Spleen (tissue), 11 donors: ENCODE data around the gene LMOD1. TPM values are rescaled to one million over a fixed set of nuclear protein-coding genes. Genes with fewer than 3 reads are reported as not detected.

Source experiments
- DNase-seq: peaks from one replicate; pipeline ENCODE4 v3.0.0-alpha.2; 2020
- H3K27ac ChIP-seq, 8 donors: fragments of 200-600 bp; sonication (generic) in 7 of 8; 1 replicate in 4 of 8; 2 replicates in 4 of 8; pipeline versions ENCODE4 v1.5.0 to v1.8.0; 2016 to 2021; ENCODE audit warnings: inconsistent platforms in 4 of 8, mild to moderate bottlenecking in 4 of 8, moderate library complexity in 1 of 8
- H3K27me3 ChIP-seq, 7 donors: fragments of 200-600 bp; sonication (generic) in 6 of 7; replicated peaks in 1 of 7; 1 replicate in 4 of 7; 2 replicates in 3 of 7; pipeline versions ENCODE4 v1.5.0 to v1.8.0; 2016 to 2021; ENCODE audit warnings: inconsistent platforms in 3 of 7, mild to moderate bottlenecking in 1 of 7
- H3K36me3 ChIP-seq, 6 donors: fragments of 200-600 bp; sonication (generic) in 5 of 6; 1 replicate in 4 of 6; 2 replicates in 2 of 6; pipeline versions ENCODE4 v1.5.0 to v1.8.0; 2016 to 2021; ENCODE audit warnings: inconsistent platforms in 2 of 6
- H3K4me1 ChIP-seq, 6 donors: fragments of 200-600 bp; sonication (generic) in 5 of 6; 1 replicate in 3 of 6; 2 replicates in 3 of 6; pipeline versions ENCODE4 v1.5.0 to v1.8.0; 2016 to 2021; ENCODE audit warnings: inconsistent platforms in 3 of 6
- H3K4me3 ChIP-seq, 8 donors: fragments of 200-600 bp; sonication (generic) in 7 of 8; 1 replicate in 4 of 8; 2 replicates in 4 of 8; pipeline versions ENCODE4 v1.5.0 to v1.8.0; 2016 to 2021; ENCODE audit warnings: inconsistent platforms in 4 of 8, mild to moderate bottlenecking in 4 of 8, moderate library complexity in 2 of 8
- H3K9me3 ChIP-seq, 8 donors: fragments of 200-600 bp; sonication (generic) in 7 of 8; 1 replicate in 4 of 8; 2 replicates in 4 of 8; pipeline versions ENCODE4 v1.5.0 to v1.8.0; 2016 to 2021; ENCODE audit warnings: inconsistent platforms in 4 of 8
- POLR2A ChIP-seq, 3 donors: fragments of 450-650 bp; IDR thresholded peaks; one replicate each; pipeline ENCODE4 v1.5.1; 2017; ENCODE audit warnings: antibody characterized with exemption in 3 of 3, mild to moderate bottlenecking in 1 of 3
- POLR2AphosphoS5 ChIP-seq, 3 donors: sonication (generic); formaldehyde crosslinking; IDR thresholded peaks; one replicate each; pipeline ENCODE4 v1.5.1; 2017; ENCODE audit warnings: antibody characterized with exemption in 3 of 3
- WGBS, 5 donors: extraction: QIAGEN DNeasy Blood & Tissue Kit in 3 of 5; methylation state at CpG; one replicate each; pipeline versions ENCODE4 v1.1.5 to v1.1.7; 2013 to 2018; 5-methylcytosine and 5-hydroxymethylcytosine counted together
- intact Hi-C: fragments of 100-400 bp; cut with DNase I; formaldehyde crosslinking; loops from one replicate; pipeline ENCODE4 v1.15.0; 2023; ENCODE audit warnings: low total_unique reads
- polyA plus RNA-seq, 3 donors: library from polyadenylated mRNA; stranded (reverse); fragments of 200-250 nt; gene quantifications; one replicate each; pipeline ENCODE4 v1.2.1, GENCODE V29; 2013
- total RNA-seq, 7 donors: library from RNA; depleted of rRNA in 3 of 7; stranded (reverse); fragments of >200 nt in 3 of 7; fragmentation: NEBNext Ultra II Directional in 4 of 7; extraction: Animal tissue kit (Norgen Biotek cat#: 25700) in 4 of 7; gene quantifications; one replicate each; pipeline versions ENCODE4 v1.1.0 to v1.2.1, GENCODE V29; 2016 to 2021
- TF ChIP-seq, protein P1 (sequence below), 11 experiments: fragments of 200-600 bp in 7 of 11; fragments of 450-650 bp in 4 of 11; sonication (generic) in 4 of 11; IDR thresholded peaks in 8 of 11; conservative IDR thresholded peaks in 3 of 11; 1 replicate in 7 of 11; 2 replicates in 4 of 11; pipeline versions ENCODE4 v1.4.0 to v1.8.0; 2016 to 2021; ENCODE audit warnings: antibody characterized with exemption in 11 of 11, inconsistent platforms in 4 of 11, mild to moderate bottlenecking in 1 of 11
- donor health status: healthy with polysubstance abuse.
- donor health status: DM: no; HTN: no; CAD: no; lungs with moderate emphysema.
- donor health status: DM: no; HTN: no; CAD: no.
- donor health status: Bipolar disorder and iron deficiency.
- donor health status: healthy.
- donor health status: DM: no; HTN: no; CAD: no.
- donor health status: DM: yes; HTN: yes; CAD: no.

The LMOD1 gene
- total and polyA plus RNA-seq, 10 donors: 4.2 to 21.0 (median 11.2) TPM

DNA sequence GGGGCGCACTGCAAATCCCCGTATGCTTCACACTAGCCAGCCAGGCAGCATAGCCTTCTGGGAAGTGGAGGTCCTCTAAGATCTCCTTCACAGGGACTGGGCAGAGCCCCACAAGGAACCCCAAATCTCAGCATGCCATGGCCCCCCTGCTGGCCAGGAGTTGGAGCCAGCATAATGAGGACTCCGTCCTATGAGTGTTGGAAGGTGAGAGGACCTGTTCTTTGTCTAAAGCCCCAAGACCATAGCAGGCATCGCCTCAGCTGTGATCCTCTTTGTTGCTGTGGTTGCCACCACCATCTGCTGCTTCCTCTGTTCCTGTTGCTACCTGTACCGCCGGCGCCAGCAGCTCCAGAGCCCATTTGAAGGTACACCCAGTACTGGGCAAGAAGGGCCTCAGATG lies 56.1 kb downstream of the LMOD1 start:
- H3K4me1 ChIP-seq: peaks cover 5 to 27% (median 18%) of the 10 kb centered on the region in 6 donors
- peaks cover 0 to 57% (median 18%) of the 10 kb centered on the region in 7 donors for H3K27me3 ChIP-seq
- DNase-seq: peak; percentile 32
- no peak for TF ChIP-seq POLR2AphosphoS5 (IDR thresholded peaks at IDR 0.05)
- TF ChIP-seq POLR2A (IDR thresholded peaks at IDR 0.05): no peak
- TF ChIP-seq, protein P1, sequence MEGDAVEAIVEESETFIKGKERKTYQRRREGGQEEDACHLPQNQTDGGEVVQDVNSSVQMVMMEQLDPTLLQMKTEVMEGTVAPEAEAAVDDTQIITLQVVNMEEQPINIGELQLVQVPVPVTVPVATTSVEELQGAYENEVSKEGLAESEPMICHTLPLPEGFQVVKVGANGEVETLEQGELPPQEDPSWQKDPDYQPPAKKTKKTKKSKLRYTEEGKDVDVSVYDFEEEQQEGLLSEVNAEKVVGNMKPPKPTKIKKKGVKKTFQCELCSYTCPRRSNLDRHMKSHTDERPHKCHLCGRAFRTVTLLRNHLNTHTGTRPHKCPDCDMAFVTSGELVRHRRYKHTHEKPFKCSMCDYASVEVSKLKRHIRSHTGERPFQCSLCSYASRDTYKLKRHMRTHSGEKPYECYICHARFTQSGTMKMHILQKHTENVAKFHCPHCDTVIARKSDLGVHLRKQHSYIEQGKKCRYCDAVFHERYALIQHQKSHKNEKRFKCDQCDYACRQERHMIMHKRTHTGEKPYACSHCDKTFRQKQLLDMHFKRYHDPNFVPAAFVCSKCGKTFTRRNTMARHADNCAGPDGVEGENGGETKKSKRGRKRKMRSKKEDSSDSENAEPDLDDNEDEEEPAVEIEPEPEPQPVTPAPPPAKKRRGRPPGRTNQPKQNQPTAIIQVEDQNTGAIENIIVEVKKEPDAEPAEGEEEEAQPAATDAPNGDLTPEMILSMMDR (IDR thresholded peaks at IDR 0.05 in 8 of 11, conservative IDR thresholded peaks at IDR 0.05 in 3 of 11): no peak
- no peak overlapping the region for H3K4me3 ChIP-seq
- H3K27ac ChIP-seq: no peak overlapping the region
- H3K9me3 ChIP-seq: no peaks in the 10 kb centered on the region
- no peaks in the 10 kb centered on the region for H3K36me3 ChIP-seq
- WGBS, 5 donors: 80 to 87% (median 86%) methylated on average over 3 to 7 of the region's 7 CpGs
- intact Hi-C loops: no loop called here

DNA sequence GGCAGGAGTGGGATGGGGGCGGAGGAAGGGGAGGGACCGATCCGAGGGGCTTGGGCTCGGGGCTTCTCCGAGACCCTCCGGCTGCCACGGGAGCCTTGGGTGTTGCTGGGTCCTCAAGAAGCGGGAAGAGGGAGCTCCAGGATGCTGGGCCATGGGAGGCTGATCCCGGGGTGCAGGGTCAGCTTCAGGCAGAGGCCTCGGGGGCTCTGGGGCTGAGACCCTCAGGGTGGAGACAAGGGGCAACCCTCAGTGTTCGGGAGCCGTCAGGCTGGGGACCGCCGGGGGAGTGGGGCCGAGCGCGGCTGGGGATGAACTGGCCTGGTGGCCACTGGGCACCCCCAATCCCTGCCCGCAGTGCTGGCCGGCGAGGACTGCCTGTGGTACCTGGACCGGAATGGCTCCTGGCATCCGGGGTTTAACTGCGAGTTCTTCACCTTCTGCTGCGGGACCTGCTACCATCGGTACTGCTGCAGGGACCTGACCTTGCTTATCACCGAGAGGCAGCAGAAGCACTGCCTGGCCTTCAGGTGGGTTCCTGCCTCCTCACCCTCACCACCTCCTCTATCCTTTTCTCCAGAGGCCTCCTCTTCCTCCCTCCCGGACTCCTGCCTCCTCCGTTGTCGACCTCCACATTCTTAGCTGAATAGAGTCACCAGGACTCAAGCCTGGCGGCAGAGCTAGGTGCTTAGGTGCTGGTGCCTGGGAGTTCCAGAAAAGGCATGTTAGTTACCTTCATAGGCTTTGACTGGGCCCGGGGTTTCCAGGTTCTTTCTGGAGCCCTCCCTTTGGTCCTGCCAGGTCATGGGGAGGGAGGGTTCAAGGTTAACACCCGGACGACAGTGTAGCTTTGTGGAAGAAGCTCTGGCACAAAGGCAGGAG lies 57.0 kb downstream of the LMOD1 start:
- peak; percentile 75 for DNase-seq
- peaks cover 0 to 57% (median 18%) of the 10 kb centered on the region in 7 donors for H3K27me3 ChIP-seq

GRCh38 chr1:201888282-201889089 lies 57.9 kb downstream of the LMOD1 start, which contains the start of gene SHISA4:
TSS of gene SHISA4 (plus strand) at chr1:201888898. CDS start at chr1:201888995, 97 bp downstream.
- TF ChIP-seq, protein P1 (IDR thresholded peaks at IDR 0.05 in 8 of 11, conservative IDR thresholded peaks at IDR 0.05 in 3 of 11): no peak
- peak; percentile 62 to 82 (median 81) for TF ChIP-seq POLR2AphosphoS5 (IDR thresholded peaks at IDR 0.05)
- no peaks in the 10 kb centered on the region for H3K9me3 ChIP-seq
- H3K27me3 ChIP-seq: peaks cover 0 to 57% (median 18%) of the 10 kb centered on the region in 7 donors
- peak; percentile 88 for DNase-seq
- H3K4me1 ChIP-seq: peaks cover 5 to 39% (median 28%) of the 10 kb centered on the region in 6 donors
- peak within 1 kb of the TSS; percentile 48 to 77 (median 59) for H3K4me3 ChIP-seq
- H3K27ac ChIP-seq: peak within 1 kb of the TSS in 5 of 8 donors; percentile 12 to 66 (median 53)
- H3K36me3 ChIP-seq: no peaks in the 10 kb centered on the region
- 3 to 14% (median 7%) methylated on average over 15 to 49 of the region's 49 CpGs for WGBS, 5 donors
- intact Hi-C loops: no loop called here

More for the DNA sequence above, 57.0 kb downstream of the LMOD1 start:
- H3K36me3 ChIP-seq: no peaks in the 10 kb centered on the region
- peak overlapping the region; percentile 48 to 77 (median 59) for H3K4me3 ChIP-seq
- WGBS, 5 donors: 21 to 30% (median 28%) methylated on average over 21 to 33 of the region's 33 CpGs
- H3K27ac ChIP-seq: peak overlapping the region in 5 of 8 donors; percentile 12 to 66 (median 53)
- intact Hi-C loops: no loop called here
- TF ChIP-seq, protein P1 (IDR thresholded peaks at IDR 0.05 in 8 of 11, conservative IDR thresholded peaks at IDR 0.05 in 3 of 11): no peak
- no peak for TF ChIP-seq POLR2A (IDR thresholded peaks at IDR 0.05)
- TF ChIP-seq POLR2AphosphoS5 (IDR thresholded peaks at IDR 0.05): no peak
- H3K4me1 ChIP-seq: peaks cover 5 to 30% (median 20%) of the 10 kb centered on the region in 6 donors
- no peaks in the 10 kb centered on the region for H3K9me3 ChIP-seq
